Head of caudate nucleus (tissue), 42 donors: ENCODE measurements around the gene L3MBTL4.

ENCODE experiments used
- DNase-seq, 42 donors: peaks; one replicate each; pipeline versions ENCODE4 v3.0.0 to v3.0.0-alpha.2; 2020 to 2021; ENCODE audit warnings: mixed read lengths in 7 of 42
- intact Hi-C: fragments of 100-400 bp; cut with DNase I; formaldehyde crosslinking; loops from one replicate; pipeline ENCODE4 v1.15.0; 2022

The L3MBTL4 gene

GRCh38 chr18:5986257-5986931 lies 428.3 kb downstream of the L3MBTL4 start:
- intact Hi-C loops: no loop called here
- no peak for DNase-seq

GRCh38 chr18:5984245-5984644 lies 430.5 kb downstream of the L3MBTL4 start:
- intact Hi-C loops: no loop called here

GRCh38 chr18:5983488-5983887 lies 431.2 kb downstream of the L3MBTL4 start:
- intact Hi-C loops: no loop called here
- peak in 1 of 42 donors; percentile 3 for DNase-seq

More at GRCh38 chr18:5984245-5984644, 430.5 kb downstream of the L3MBTL4 start:
- no peak for DNase-seq

GRCh38 chr18:5982332-5982731 lies 432.4 kb downstream of the L3MBTL4 start:
- intact Hi-C loops: no loop called here
- DNase-seq: no peak

GRCh38 chr18:5980721-5981120 lies 434.0 kb downstream of the L3MBTL4 start:
- peak in 3 of 42 donors; percentile 7 to 40 (median 21) for DNase-seq
- intact Hi-C loops: no loop called here

GRCh38 chr18:5979971-5980457 lies 434.7 kb downstream of the L3MBTL4 start:
- intact Hi-C loops: no loop called here
- DNase-seq: peak in 4 of 42 donors; percentile 15 to 41 (median 32)

- DNase-seq: peak in 2 of 42 donors; percentile 18 to 25
- intact Hi-C loops: no loop called here
Measured at GRCh38 chr18:5979176-5979888, 435.4 kb downstream of the L3MBTL4 start.

- DNase-seq: peak in 1 of 42 donors; percentile 17
- intact Hi-C loops: no loop called here
Measured at GRCh38 chr18:5977022-5977421, 437.7 kb downstream of the L3MBTL4 start.

- intact Hi-C loops: no loop called here
- DNase-seq: peak in 3 of 42 donors; percentile 10 to 40 (median 11)
Measured at GRCh38 chr18:5975111-5976002, 439.4 kb downstream of the L3MBTL4 start.

- DNase-seq: no peak
- intact Hi-C loops: no loop called here
Measured at GRCh38 chr18:5974696-5975095, 440.0 kb downstream of the L3MBTL4 start.

GRCh38 chr18:5973099-5973498 lies 441.6 kb downstream of the L3MBTL4 start:
- DNase-seq: peak in 3 of 42 donors; percentile 15 to 56 (median 46)

GRCh38 chr18:5972298-5972697 lies 442.4 kb downstream of the L3MBTL4 start:
- intact Hi-C loops: no loop called here
- peak in 2 of 42 donors; percentile 4 to 22 for DNase-seq

More at GRCh38 chr18:5973099-5973498, 441.6 kb downstream of the L3MBTL4 start:
- intact Hi-C loops: no loop called here

- peak in 22 of 42 donors; percentile 6 to 73 (median 44) for DNase-seq
- intact Hi-C loops: loop anchor here (10.0 kb wide), 1 partner anchor 75 kb away; the partner anchor contains the start of gene TMEM200C
Measured at GRCh38 chr18:5969989-5970403, 444.7 kb downstream of the L3MBTL4 start.

- intact Hi-C loops: loop anchor here (10.0 kb wide), 1 partner anchor 75 kb away; the partner anchor contains the start of gene TMEM200C
Measured at GRCh38 chr18:5969355-5969988, 445.2 kb downstream of the L3MBTL4 start.

GRCh38 chr18:5967666-5968065 lies 447.0 kb downstream of the L3MBTL4 start:
- intact Hi-C loops: loop anchor here (10.0 kb wide), 1 partner anchor 73 kb away; the partner anchor contains the start of gene TMEM200C

More at GRCh38 chr18:5969355-5969988, 445.2 kb downstream of the L3MBTL4 start:
- peak in 15 of 42 donors; percentile 15 to 63 (median 27) for DNase-seq

GRCh38 chr18:5967007-5967406 lies 447.7 kb downstream of the L3MBTL4 start:
- peak in 1 of 42 donors; percentile 31 for DNase-seq
- intact Hi-C loops: loop anchor here (10.0 kb wide), 1 partner anchor 72 kb away; the partner anchor contains the start of gene TMEM200C

More at GRCh38 chr18:5967666-5968065, 447.0 kb downstream of the L3MBTL4 start:
- peak in 1 of 42 donors; percentile 29 for DNase-seq

- no peak for DNase-seq
- intact Hi-C loops: loop anchor here (10.0 kb wide), 1 partner anchor 72 kb away; the partner anchor contains the start of gene TMEM200C
Measured at GRCh38 chr18:5966514-5966913, 448.2 kb downstream of the L3MBTL4 start.

- intact Hi-C loops: loop anchor here (10.0 kb wide), 1 partner anchor 70 kb away; the partner anchor contains the start of gene TMEM200C
- peak in 12 of 42 donors; percentile 22 to 62 (median 40) for DNase-seq
Measured at GRCh38 chr18:5964996-5965395, 449.7 kb downstream of the L3MBTL4 start.
